HepG2 (cell line): ENCODE results near the gene STX1B. TPM values are rescaled to one million over a fixed set of nuclear protein-coding genes. Genes with fewer than 3 reads are reported as not detected.

Source experiments
- ATM ChIP-seq: fragments of 450-650 bp; IDR thresholded peaks from 2 replicates; pipeline ENCODE4 v1.7.1; 2017; ENCODE audit warnings: mild to moderate bottlenecking, borderline replicate concordance
- CHD2 ChIP-seq: IDR thresholded peaks from 2 replicates; pipeline ENCODE4 v1.6.1; 2011; ENCODE audit warnings: low read depth, low read length, improper control_type of control experiment
- HINFP ChIP-seq: sonication (generic); formaldehyde crosslinking; IDR thresholded peaks from 2 replicates; pipeline ENCODE4 v1.4.0; 2020; ENCODE audit warnings: low read depth, mild to moderate bottlenecking, missing genetic modification reagents
- JUND ChIP-seq: sonication (generic); formaldehyde crosslinking; IDR thresholded peaks from 2 replicates; pipeline ENCODE4 v1.8.0; 2022; ENCODE audit warnings: mild to moderate bottlenecking, missing genetic modification reagents
- RBM39 ChIP-seq: fragments of 200-400 bp; formaldehyde crosslinking; IDR thresholded peaks from one replicate; pipeline ENCODE4 v1.6.1; 2018; ENCODE audit warnings: antibody characterized with exemption, mild to moderate bottlenecking, low read depth, low read length; ENCODE audit not compliant: poor library complexity, severe bottlenecking
- TBX3 ChIP-seq: fragments of 450-650 bp; IDR thresholded peaks from 2 replicates; pipeline ENCODE4 v1.6.1; 2017; ENCODE audit warnings: antibody characterized with exemption, mild to moderate bottlenecking, inconsistent platforms, borderline replicate concordance
- TRAFD1 ChIP-seq: sonication (generic); formaldehyde crosslinking; IDR thresholded peaks from 2 replicates; pipeline ENCODE4 v1.5.1; 2020; ENCODE audit warnings: missing genetic modification reagents, mild to moderate bottlenecking, borderline replicate concordance
- UBTF ChIP-seq: sonication (generic); formaldehyde crosslinking; IDR thresholded peaks from 2 replicates; pipeline ENCODE4 v1.4.0; 2020; ENCODE audit warnings: mild to moderate bottlenecking, missing genetic modification reagents
- ZBTB2 ChIP-seq: sonication (generic); formaldehyde crosslinking; IDR thresholded peaks from 2 replicates; pipeline ENCODE4 v1.8.0; 2022; ENCODE audit warnings: low read depth, missing genetic modification reagents
- ZNF143 ChIP-seq: sonication (generic); formaldehyde crosslinking; IDR thresholded peaks from 2 replicates; pipeline ENCODE4 v1.4.0; 2020; ENCODE audit warnings: missing genetic modification reagents
- ZNF275 ChIP-seq: sonication (generic); formaldehyde crosslinking; IDR thresholded peaks from 2 replicates; pipeline ENCODE4 v1.8.0; 2022; ENCODE audit warnings: missing genetic modification reagents, mild to moderate bottlenecking, inconsistent platforms, borderline replicate concordance
- ZNF563 ChIP-seq: sonication (generic); formaldehyde crosslinking; IDR thresholded peaks from 2 replicates; pipeline ENCODE4 v1.8.0; 2022; ENCODE audit warnings: mild to moderate bottlenecking, moderate library complexity, missing genetic modification reagents
- ZNF567 ChIP-seq: sonication (generic); formaldehyde crosslinking; IDR thresholded peaks from 2 replicates; pipeline ENCODE4 v1.8.1; 2023; ENCODE audit warnings: mild to moderate bottlenecking, missing genetic modification reagents, borderline replicate concordance
- ZNF597 ChIP-seq: sonication (generic); formaldehyde crosslinking; IDR thresholded peaks from 2 replicates; pipeline ENCODE4 v1.5.0; 2020; ENCODE audit warnings: missing genetic modification reagents
- ZNF704 ChIP-seq: sonication (generic); formaldehyde crosslinking; IDR thresholded peaks from 2 replicates; pipeline ENCODE4 v1.8.1; 2023; ENCODE audit warnings: mild to moderate bottlenecking, inconsistent platforms, moderate library complexity, missing genetic modification reagents, borderline replicate concordance
- ZSCAN31 ChIP-seq: sonication (generic); formaldehyde crosslinking; IDR thresholded peaks from 2 replicates; pipeline ENCODE4 v1.5.0; 2020; ENCODE audit warnings: low read depth, mild to moderate bottlenecking, missing genetic modification reagents
- polyA plus RNA-seq, 8 experiments: library from polyadenylated mRNA; depleted of rRNA in 3 of 8; stranded (reverse) in 7 of 8; unstranded in 1 of 8; fragments of >200 nt; fragmentation: Illumina TruSeq in 4 of 8; extraction: Trizol in 4 of 8; gene quantifications; 2 replicates each; pipeline versions ENCODE4 v1.2.1 to v1.2.3, GENCODE V29; 2011 to 2016; ENCODE audit warnings: low read depth in 4 of 8, missing spikeins in 1 of 8, mixed read lengths in 1 of 8; ENCODE audit not compliant: insufficient read depth in 1 of 8
- total RNA-seq, 5 experiments: library from RNA; depleted of rRNA; stranded (reverse); fragments of >200 nt; fragmentation: Illumina TruSeq; extraction: Trizol; gene quantifications; 2 replicates each; pipeline ENCODE4 v1.2.3, GENCODE V29; 2016; ENCODE audit warnings: low read depth in 1 of 5

The STX1B gene
- total and polyA plus RNA-seq, 2 of the 13 experiments (the other 11 are each of a cell fraction or from before 2014, with no cell fraction given), result 2.1 to 3.0 TPM

- TF ChIP-seq ZNF704 (CRISPR knock-in tag), result 0 out of 2 replicates have a peak, but pooled peaks have one; percentile 73
- TF ChIP-seq UBTF, result peak; percentile 84
- no peak for TF ChIP-seq ZBTB2
- peak; percentile 87; the same call in 1 of the 2 replicates for TF ChIP-seq TRAFD1 (CRISPR knock-in tag)
- peak; percentile 55 for TF ChIP-seq RBM39
- TF ChIP-seq CHD2, result peak; percentile 24; the same call in 1 of the 2 replicates
- TF ChIP-seq ATM, result no peak
- 0 out of 2 replicates have a peak, but pooled peaks have one; percentile 89 for TF ChIP-seq ZNF597 (CRISPR knock-in tag)
- TF ChIP-seq TBX3, result no peak
- peak; percentile 24; the same call in 1 of the 2 replicates for TF ChIP-seq ZNF563
- 0 out of 2 replicates have a peak, but pooled peaks have one; percentile 62 for TF ChIP-seq ZSCAN31 (CRISPR knock-in tag)
- peak; percentile 45 for TF ChIP-seq HINFP (CRISPR knock-in tag)
- peak; percentile 44; the same call in 1 of the 2 replicates for TF ChIP-seq ZNF143 (CRISPR knock-in tag)
- TF ChIP-seq ZNF567 (CRISPR knock-in tag), result peak; percentile 49; the same call in 1 of the 2 replicates
- no peak; the same call in 1 of the 2 replicates for TF ChIP-seq JUND (CRISPR knock-in tag)
- no peak; the same call in 1 of the 2 replicates for TF ChIP-seq ZNF275 (CRISPR knock-in tag)
Observed at GRCh38 chr16:30985401-30986128, 24.9 kb downstream of the STX1B start (continued).
